ENCODE results near the gene MED15. TPM values are rescaled to one million over a fixed set of nuclear protein-coding genes. Genes with fewer than 3 reads are reported as not detected.
A peak's percentile ranks its signal among the peaks of the same experiment; 100 is the strongest.

MED15 gene
- total RNA-seq, 1 experiment from 2014 or later = 59.3 TPM

DNA sequence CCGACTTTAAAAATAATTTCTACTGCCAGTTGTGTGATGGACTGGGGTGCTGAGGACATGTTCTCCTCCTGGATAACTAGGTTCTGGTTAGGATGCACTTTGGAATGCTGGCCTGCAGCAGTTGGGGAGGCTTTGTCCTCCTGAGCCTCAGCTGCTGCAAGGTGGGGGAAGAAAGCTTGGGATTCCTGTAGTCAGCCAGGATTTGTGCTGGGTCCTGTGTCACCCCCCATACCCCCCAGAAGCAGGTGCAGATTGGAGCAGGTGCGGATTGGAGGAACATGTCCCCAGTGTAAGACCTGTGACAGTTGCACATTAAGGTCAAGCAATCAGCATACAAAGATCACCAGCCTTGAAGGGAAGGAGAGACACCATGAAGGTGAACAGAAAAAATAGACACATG lies 51.1 kb downstream of the MED15 start:
- ATAC-seq = no peak
- no peaks in the 10 kb centered on the region for H3K4me1 ChIP-seq (ENCODE audit: control insufficient read depth, insufficient read depth, low read length)
- no peak overlapping the region for H3K4me3 ChIP-seq (ENCODE audit: low read depth in 2 of 2, low read length in 2 of 2)
- H3K9me3 ChIP-seq (ENCODE audit: control insufficient read depth, insufficient read depth, low read depth, low read length) = no peaks in the 10 kb centered on the region
- ChIA-PET POLR2A (no interaction called here), CTCF (no interaction called here)
- H3K27ac ChIP-seq (ENCODE audit: low read length) = no peak overlapping the region
- no peaks in the 10 kb centered on the region; the same call in none of the 2 replicates for H3K36me3 ChIP-seq (ENCODE audit: control insufficient read depth, insufficient read depth, low read length)
- no peak for TF ChIP-seq TCF7L2 (IDR thresholded peaks at IDR 0.05; ENCODE audit: low read depth, low read length)
- no peak for TF ChIP-seq POLR2AphosphoS5 (IDR thresholded peaks at IDR 0.05; ENCODE audit: low read depth, low read length)
- TF ChIP-seq, protein P1, sequence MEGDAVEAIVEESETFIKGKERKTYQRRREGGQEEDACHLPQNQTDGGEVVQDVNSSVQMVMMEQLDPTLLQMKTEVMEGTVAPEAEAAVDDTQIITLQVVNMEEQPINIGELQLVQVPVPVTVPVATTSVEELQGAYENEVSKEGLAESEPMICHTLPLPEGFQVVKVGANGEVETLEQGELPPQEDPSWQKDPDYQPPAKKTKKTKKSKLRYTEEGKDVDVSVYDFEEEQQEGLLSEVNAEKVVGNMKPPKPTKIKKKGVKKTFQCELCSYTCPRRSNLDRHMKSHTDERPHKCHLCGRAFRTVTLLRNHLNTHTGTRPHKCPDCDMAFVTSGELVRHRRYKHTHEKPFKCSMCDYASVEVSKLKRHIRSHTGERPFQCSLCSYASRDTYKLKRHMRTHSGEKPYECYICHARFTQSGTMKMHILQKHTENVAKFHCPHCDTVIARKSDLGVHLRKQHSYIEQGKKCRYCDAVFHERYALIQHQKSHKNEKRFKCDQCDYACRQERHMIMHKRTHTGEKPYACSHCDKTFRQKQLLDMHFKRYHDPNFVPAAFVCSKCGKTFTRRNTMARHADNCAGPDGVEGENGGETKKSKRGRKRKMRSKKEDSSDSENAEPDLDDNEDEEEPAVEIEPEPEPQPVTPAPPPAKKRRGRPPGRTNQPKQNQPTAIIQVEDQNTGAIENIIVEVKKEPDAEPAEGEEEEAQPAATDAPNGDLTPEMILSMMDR (IDR thresholded peaks at IDR 0.05) = no peak
- no peak for TF ChIP-seq SIN3A (IDR thresholded peaks at IDR 0.05; ENCODE audit: borderline replicate concordance, insufficient read depth, low read depth, low read length)
- TF ChIP-seq, protein P2, sequence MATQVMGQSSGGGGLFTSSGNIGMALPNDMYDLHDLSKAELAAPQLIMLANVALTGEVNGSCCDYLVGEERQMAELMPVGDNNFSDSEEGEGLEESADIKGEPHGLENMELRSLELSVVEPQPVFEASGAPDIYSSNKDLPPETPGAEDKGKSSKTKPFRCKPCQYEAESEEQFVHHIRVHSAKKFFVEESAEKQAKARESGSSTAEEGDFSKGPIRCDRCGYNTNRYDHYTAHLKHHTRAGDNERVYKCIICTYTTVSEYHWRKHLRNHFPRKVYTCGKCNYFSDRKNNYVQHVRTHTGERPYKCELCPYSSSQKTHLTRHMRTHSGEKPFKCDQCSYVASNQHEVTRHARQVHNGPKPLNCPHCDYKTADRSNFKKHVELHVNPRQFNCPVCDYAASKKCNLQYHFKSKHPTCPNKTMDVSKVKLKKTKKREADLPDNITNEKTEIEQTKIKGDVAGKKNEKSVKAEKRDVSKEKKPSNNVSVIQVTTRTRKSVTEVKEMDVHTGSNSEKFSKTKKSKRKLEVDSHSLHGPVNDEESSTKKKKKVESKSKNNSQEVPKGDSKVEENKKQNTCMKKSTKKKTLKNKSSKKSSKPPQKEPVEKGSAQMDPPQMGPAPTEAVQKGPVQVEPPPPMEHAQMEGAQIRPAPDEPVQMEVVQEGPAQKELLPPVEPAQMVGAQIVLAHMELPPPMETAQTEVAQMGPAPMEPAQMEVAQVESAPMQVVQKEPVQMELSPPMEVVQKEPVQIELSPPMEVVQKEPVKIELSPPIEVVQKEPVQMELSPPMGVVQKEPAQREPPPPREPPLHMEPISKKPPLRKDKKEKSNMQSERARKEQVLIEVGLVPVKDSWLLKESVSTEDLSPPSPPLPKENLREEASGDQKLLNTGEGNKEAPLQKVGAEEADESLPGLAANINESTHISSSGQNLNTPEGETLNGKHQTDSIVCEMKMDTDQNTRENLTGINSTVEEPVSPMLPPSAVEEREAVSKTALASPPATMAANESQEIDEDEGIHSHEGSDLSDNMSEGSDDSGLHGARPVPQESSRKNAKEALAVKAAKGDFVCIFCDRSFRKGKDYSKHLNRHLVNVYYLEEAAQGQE (IDR thresholded peaks at IDR 0.05; ENCODE audit: insufficient read depth in 1 of 2, low read depth in 2 of 2, low read length in 1 of 2) = no peak
- no peak for DNase-seq (ENCODE audit: low read depth, low spot score)
- no TSS peak for BruUV-seq (replicated peaks)
- no peaks in the 10 kb centered on the region for H3K27me3 ChIP-seq (ENCODE audit: control insufficient read depth, insufficient read depth, low read length)
- in situ Hi-C loops (cut with HindIII; ENCODE audit: low pct_unique_long_range_greater_than_20kb, low sequenced_read_pairs) (no loop called here), intact Hi-C loops (cut with micrococcal nuclease; ENCODE audit: unreplicated experiment) (no loop called here)

DNA sequence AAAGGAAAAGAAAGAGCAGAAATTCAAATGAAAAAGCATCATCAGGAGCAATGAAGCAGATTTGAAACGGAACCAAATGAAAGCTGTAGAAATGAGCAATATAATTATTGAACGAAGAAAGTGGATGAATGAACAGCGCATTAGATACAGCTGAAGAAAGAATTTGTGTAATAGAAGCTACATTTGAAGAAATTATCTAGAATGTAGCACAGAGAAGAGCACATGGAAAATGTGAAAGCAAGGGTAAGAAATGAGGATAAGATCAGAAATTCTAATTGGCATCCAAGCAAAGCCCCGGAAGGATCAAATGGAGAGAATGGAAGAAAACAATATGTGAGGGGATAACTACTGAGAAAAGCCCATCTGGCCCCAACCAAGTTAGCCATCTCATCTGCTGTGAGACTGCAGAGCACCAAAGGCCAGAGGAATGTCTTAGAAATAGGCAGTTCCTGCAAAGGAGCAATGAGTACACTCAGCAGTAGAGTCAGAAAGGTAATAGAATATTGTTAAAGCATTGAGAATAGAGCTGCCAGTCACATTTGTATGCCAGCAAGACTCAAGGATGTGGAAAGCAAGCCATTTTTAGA lies 51.9 kb downstream of the MED15 start:
- H3K27me3 ChIP-seq (ENCODE audit: control insufficient read depth, insufficient read depth, low read length) = no peaks in the 10 kb centered on the region
- in situ Hi-C loops (cut with HindIII; ENCODE audit: low pct_unique_long_range_greater_than_20kb, low sequenced_read_pairs) (no loop called here), intact Hi-C loops (cut with micrococcal nuclease; ENCODE audit: unreplicated experiment) (no loop called here)
- H3K4me1 ChIP-seq (ENCODE audit: control insufficient read depth, insufficient read depth, low read length) = no peaks in the 10 kb centered on the region; the same call in 1 of the 2 replicates
- TF ChIP-seq TCF7L2 (IDR thresholded peaks at IDR 0.05; ENCODE audit: low read depth, low read length) (no peak), SIN3A (IDR thresholded peaks at IDR 0.05; ENCODE audit: borderline replicate concordance, insufficient read depth, low read depth, low read length) (no peak), POLR2AphosphoS5 (IDR thresholded peaks at IDR 0.05; ENCODE audit: low read depth, low read length) (no peak)
- TF ChIP-seq, protein P2 (IDR thresholded peaks at IDR 0.05; ENCODE audit: insufficient read depth in 1 of 2, low read depth in 2 of 2, low read length in 1 of 2) = no peak
- TF ChIP-seq, protein P1 (IDR thresholded peaks at IDR 0.05) = no peak
- BruUV-seq (replicated peaks) = TSS peak; percentile 61
- H3K36me3 ChIP-seq (ENCODE audit: control insufficient read depth, insufficient read depth, low read length) = no peaks in the 10 kb centered on the region; the same call in none of the 2 replicates
- ChIA-PET POLR2A (no interaction called here), CTCF (no interaction called here)
- no peak for DNase-seq (ENCODE audit: low read depth, low spot score)
- no peak for ATAC-seq
- H3K4me3 ChIP-seq (ENCODE audit: low read depth in 2 of 2, low read length in 2 of 2) = no peak overlapping the region
- no peak overlapping the region for H3K27ac ChIP-seq (ENCODE audit: low read length)
- no peaks in the 10 kb centered on the region for H3K9me3 ChIP-seq (ENCODE audit: control insufficient read depth, insufficient read depth, low read depth, low read length)
